ENCODE results near the gene DPF3. TPM values are rescaled to one million over a fixed set of nuclear protein-coding genes. Genes with fewer than 3 reads are reported as not detected.

DPF3 gene
- total RNA-seq, 1 experiment from 2014 or later = 0.31 TPM

GRCh38 chr14:72600551-72601330 is 293.2 kb downstream of the DPF3 start:
- Mint-ChIP-seq H3K36me3 (no peaks in the 10 kb centered on the region), H3K27me3 (ENCODE audit: low read depth) (no peaks in the 10 kb centered on the region), H3K4me3 (no peak overlapping the region), H3K9me3 (no peaks in the 10 kb centered on the region), H3K4me1 (peaks cover 28% of the 10 kb centered on the region), H3K27ac (no peak overlapping the region)
- POLR2A ChIA-PET = interaction anchor here (0.6 kb wide), 1 partner anchor 88 kb away, joined by 4 read pairs; no protein-coding TSS in a partner anchor
- CTCF ChIA-PET = interaction anchor here (0.8 to 1.3 kb wide), 3 partner anchors 41 to 51 kb away, joined by 3 read pairs; no protein-coding TSS in a partner anchor
- no peak for ATAC-seq
- DNase-seq (ENCODE audit: low spot score) = no peak
- TF ChIP-seq ZNF263 (CRISPR knock-in tag; IDR thresholded peaks at IDR 0.05; ENCODE audit: low read depth) (peak; percentile 78), ZBTB21 (CRISPR knock-in tag; IDR thresholded peaks at IDR 0.05; ENCODE audit: borderline replicate concordance) (0 out of 2 replicates have a peak, but pooled peaks have one; percentile 22), MAX (CRISPR knock-in tag; IDR thresholded peaks at IDR 0.05) (no peak)

- Mint-ChIP-seq H3K4me1 (peaks cover 24% of the 10 kb centered on the region), H3K27me3 (ENCODE audit: low read depth) (no peaks in the 10 kb centered on the region)
These were observed 294.1 kb downstream of the DPF3 start for GRCh38 chr14:72599579-72600470.

GRCh38 chr14:72598306-72598705 is 295.6 kb downstream of the DPF3 start:
- Mint-ChIP-seq H3K9me3 (no peaks in the 10 kb centered on the region), H3K27ac (no peak overlapping the region), H3K36me3 (no peaks in the 10 kb centered on the region), H3K4me3 (no peak overlapping the region), H3K4me1 (peaks cover 29% of the 10 kb centered on the region), H3K27me3 (ENCODE audit: low read depth) (no peaks in the 10 kb centered on the region)
- ATAC-seq = peak; percentile 52
- POLR2A ChIA-PET = interaction anchor here (0.5 kb wide), 1 partner anchor 793 kb away, joined by 4 read pairs; no protein-coding TSS in a partner anchor
- CTCF ChIA-PET = interaction anchor here (1.0 to 1.5 kb wide), 3 partner anchors 21 to 350 kb away, joined by 3 to 4 read pairs (median 4); no protein-coding TSS in a partner anchor
- TF ChIP-seq AR (CRISPR knock-in tag; IDR thresholded peaks at IDR 0.05) = no peak
- TF ChIP-seq HMGA2 (CRISPR knock-in tag; IDR thresholded peaks at IDR 0.05) = no peak
- no peak for TF ChIP-seq HMGXB4 (CRISPR knock-in tag; IDR thresholded peaks at IDR 0.05)
- no peak for TF ChIP-seq ATF6 (CRISPR knock-in tag; IDR thresholded peaks at IDR 0.05)
- TF ChIP-seq ETV6 (CRISPR knock-in tag; IDR thresholded peaks at IDR 0.05) = no peak
- no peak for TF ChIP-seq TCF7 (CRISPR knock-in tag; IDR thresholded peaks at IDR 0.05; ENCODE audit: low read depth)
- no peak for TF ChIP-seq ZNF512 (CRISPR knock-in tag; IDR thresholded peaks at IDR 0.05; ENCODE audit: borderline replicate concordance)
- no peak for TF ChIP-seq TEAD1 (CRISPR knock-in tag; IDR thresholded peaks at IDR 0.05)
- TF ChIP-seq MXD4 (CRISPR knock-in tag; IDR thresholded peaks at IDR 0.05; ENCODE audit: borderline replicate concordance) = no peak
- no peak for TF ChIP-seq ZNF121 (CRISPR knock-in tag; IDR thresholded peaks at IDR 0.05)
- no peak for TF ChIP-seq MLX (CRISPR knock-in tag; IDR thresholded peaks at IDR 0.05)
- TF ChIP-seq JAZF1 (CRISPR knock-in tag; IDR thresholded peaks at IDR 0.05) = no peak
- TF ChIP-seq ATF3 (CRISPR knock-in tag; conservative IDR thresholded peaks at IDR 0.05) = no peak
- no peak for DNase-seq (ENCODE audit: low spot score)

More at GRCh38 chr14:72599579-72600470, 294.1 kb downstream of the DPF3 start:
- Mint-ChIP-seq H3K27ac (no peak overlapping the region), H3K9me3 (no peaks in the 10 kb centered on the region), H3K36me3 (no peaks in the 10 kb centered on the region), H3K4me3 (no peak overlapping the region)
- POLR2A ChIA-PET = no interaction called here
- TF ChIP-seq ZNF671 (CRISPR knock-in tag; IDR thresholded peaks at IDR 0.05) (no peak), ZNF121 (CRISPR knock-in tag; IDR thresholded peaks at IDR 0.05) (peak; percentile 70)
- DNase-seq (ENCODE audit: low spot score) (no peak), ATAC-seq (peak; percentile 37)
- CTCF ChIA-PET = interaction anchor here (0.8 to 1.0 kb wide), 2 partner anchors 45 to 50 kb away, joined by 3 read pairs; no protein-coding TSS in a partner anchor
